Vagina (tissue), 2 donors: ENCODE data around the gene OBSL1.

ENCODE experiments used
- POLR2A ChIP-seq, 2 donors: fragments of 450-650 bp; IDR thresholded peaks; one replicate each; pipeline ENCODE4 v1.6.1; 2017; ENCODE audit warnings: antibody characterized with exemption in 2 of 2, mild to moderate bottlenecking in 2 of 2, moderate library complexity in 2 of 2
- POLR2AphosphoS5 ChIP-seq, 2 donors: sonication (generic); formaldehyde crosslinking; IDR thresholded peaks; one replicate each; pipeline ENCODE4 v1.9.0; 2017; ENCODE audit warnings: antibody characterized with exemption in 2 of 2, mild to moderate bottlenecking in 2 of 2, low read depth in 1 of 2; ENCODE audit not compliant: insufficient read depth in 1 of 2
- TF ChIP-seq, protein P1 (sequence below), 3 experiments: fragments of 450-650 bp in 2 of 3; fragments of 200-600 bp in 1 of 3; sonication (generic) in 1 of 3; IDR thresholded peaks; one replicate each; pipeline ENCODE4 v1.5.1; 2017 to 2019; ENCODE audit warnings: antibody characterized with exemption in 3 of 3, mild to moderate bottlenecking in 2 of 3, moderate library complexity in 2 of 3

DNA sequence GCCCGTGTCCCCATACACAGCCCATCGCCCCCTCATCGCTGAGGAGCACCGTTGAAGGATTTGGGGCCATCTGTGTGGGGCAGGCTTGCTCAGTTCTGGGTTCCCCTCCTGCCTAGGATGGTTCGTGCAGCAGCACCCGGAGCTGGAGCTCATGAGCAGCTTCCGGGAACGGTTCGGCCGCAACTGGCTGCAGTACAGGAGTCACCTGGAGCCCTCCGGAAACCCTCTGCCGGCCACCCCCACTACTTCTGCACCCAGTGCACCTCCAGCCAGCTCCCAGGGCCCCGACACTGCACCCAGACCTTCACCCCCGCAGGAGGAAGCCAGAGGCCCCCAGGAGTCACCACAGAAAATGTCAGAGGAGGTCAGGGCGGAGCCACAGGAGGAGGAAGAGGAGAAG, 36.6 kb upstream of the OBSL1 start:
- TF ChIP-seq, protein P1, sequence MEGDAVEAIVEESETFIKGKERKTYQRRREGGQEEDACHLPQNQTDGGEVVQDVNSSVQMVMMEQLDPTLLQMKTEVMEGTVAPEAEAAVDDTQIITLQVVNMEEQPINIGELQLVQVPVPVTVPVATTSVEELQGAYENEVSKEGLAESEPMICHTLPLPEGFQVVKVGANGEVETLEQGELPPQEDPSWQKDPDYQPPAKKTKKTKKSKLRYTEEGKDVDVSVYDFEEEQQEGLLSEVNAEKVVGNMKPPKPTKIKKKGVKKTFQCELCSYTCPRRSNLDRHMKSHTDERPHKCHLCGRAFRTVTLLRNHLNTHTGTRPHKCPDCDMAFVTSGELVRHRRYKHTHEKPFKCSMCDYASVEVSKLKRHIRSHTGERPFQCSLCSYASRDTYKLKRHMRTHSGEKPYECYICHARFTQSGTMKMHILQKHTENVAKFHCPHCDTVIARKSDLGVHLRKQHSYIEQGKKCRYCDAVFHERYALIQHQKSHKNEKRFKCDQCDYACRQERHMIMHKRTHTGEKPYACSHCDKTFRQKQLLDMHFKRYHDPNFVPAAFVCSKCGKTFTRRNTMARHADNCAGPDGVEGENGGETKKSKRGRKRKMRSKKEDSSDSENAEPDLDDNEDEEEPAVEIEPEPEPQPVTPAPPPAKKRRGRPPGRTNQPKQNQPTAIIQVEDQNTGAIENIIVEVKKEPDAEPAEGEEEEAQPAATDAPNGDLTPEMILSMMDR (IDR thresholded peaks at IDR 0.05) = no peak
- no peak for TF ChIP-seq POLR2AphosphoS5 (IDR thresholded peaks at IDR 0.05; ENCODE audit: insufficient read depth in 1 of 2, low read depth in 1 of 2)
- no peak for TF ChIP-seq POLR2A (IDR thresholded peaks at IDR 0.05)
